Breast epithelium (tissue), 4 donors: Measurements from ENCODE around the gene CDX1. TPM values are rescaled to one million over a fixed set of nuclear protein-coding genes. Genes with fewer than 3 reads are reported as not detected.

Experiments used
- DNase-seq, 2 donors: peaks; one replicate each; pipeline ENCODE4 v3.0.0-alpha.2; 2019; ENCODE audit warnings: low spot score in 2 of 2
- H3K27ac ChIP-seq, 2 donors: fragments of 200-600 bp; sonication (generic) in 1 of 2; one replicate each; pipeline ENCODE4 v1.5.1; 2016 to 2019; ENCODE audit warnings: mild to moderate bottlenecking in 1 of 2
- H3K27me3 ChIP-seq, 2 donors: fragments of 200-600 bp; sonication (generic) in 1 of 2; one replicate each; pipeline versions ENCODE4 v1.5.1 to v1.6.0; 2017 to 2019; ENCODE audit warnings: control low read depth in 1 of 2, mild to moderate bottlenecking in 1 of 2
- H3K36me3 ChIP-seq: fragments of 200-600 bp; one replicate; pipeline ENCODE4 v1.5.1; 2019
- H3K4me1 ChIP-seq, 2 donors: fragments of 200-600 bp; sonication (generic); one replicate each; pipeline ENCODE4 v1.5.1; 2016 to 2019; ENCODE audit warnings: control low read depth in 1 of 2
- H3K4me3 ChIP-seq, 3 donors: fragments of 200-600 bp; sonication (generic); 1 replicate in 2 of 3; 2 replicates in 1 of 3; pipeline ENCODE4 v1.5.1; 2016 to 2019; ENCODE audit warnings: mild to moderate bottlenecking in 3 of 3, moderate library complexity in 2 of 3
- H3K9me3 ChIP-seq, 2 donors: fragments of 200-600 bp; sonication (generic) in 1 of 2; one replicate each; pipeline ENCODE4 v1.5.1; 2016 to 2019; ENCODE audit warnings: control low read depth in 1 of 2
- CTCF ChIP-seq, 3 donors: fragments of 450-650 bp; IDR thresholded peaks; one replicate each; pipeline ENCODE4 v1.5.1; 2016 to 2017; ENCODE audit warnings: antibody characterized with exemption in 3 of 3, mild to moderate bottlenecking in 3 of 3, moderate library complexity in 3 of 3
- POLR2A ChIP-seq: fragments of 450-650 bp; IDR thresholded peaks from one replicate; pipeline ENCODE4 v1.6.1; 2016; ENCODE audit warnings: antibody characterized with exemption, mild to moderate bottlenecking, moderate library complexity
- POLR2AphosphoS5 ChIP-seq, 3 donors: sonication (generic); formaldehyde crosslinking; IDR thresholded peaks; one replicate each; pipeline ENCODE4 v1.6.1; 2017; ENCODE audit warnings: antibody characterized with exemption in 3 of 3
- intact Hi-C: fragments of 100-400 bp; cut with DNase I; formaldehyde crosslinking; loops from one replicate; pipeline ENCODE4 v1.15.1; 2023; ENCODE audit warnings: low total_unique reads
- total RNA-seq, 3 donors: library from RNA; depleted of rRNA; stranded (reverse); fragments of >200 nt; gene quantifications; one replicate each; pipeline ENCODE4 v1.1.0, GENCODE V29; 2016

Gene CDX1
- total RNA-seq, 3 donors from 2014 or later = 1.3 TPM; not detected in 2

- Histone ChIP-seq H3K27ac (peak overlapping the region in 1 of 2 donors; percentile 5), H3K36me3 (no peaks in the 10 kb centered on the region), H3K27me3 (no peaks in the 10 kb centered on the region), H3K4me3 (no peak overlapping the region), H3K9me3 (no peaks in the 10 kb centered on the region), H3K4me1 (no peaks in the 10 kb centered on the region)
- TF ChIP-seq POLR2A (no peak), CTCF (IDR thresholded peaks at IDR 0.05) (no peak), POLR2AphosphoS5 (IDR thresholded peaks at IDR 0.05) (no peak)
- peak in 1 of 2 donors; percentile 43 for DNase-seq
- intact Hi-C loops = no loop called here
Observed at GRCh38 chr5:150120062-150120441, 46.5 kb upstream of the CDX1 start.

GRCh38 chr5:150120617-150121447 lies 45.7 kb upstream of the CDX1 start:
- no peaks in the 10 kb centered on the region for H3K36me3 ChIP-seq

GRCh38 chr5:150121448-150122157 lies 45.0 kb upstream of the CDX1 start:
- Histone ChIP-seq H3K27me3 (no peaks in the 10 kb centered on the region), H3K27ac (peak overlapping the region in 1 of 2 donors; percentile 48), H3K36me3 (no peaks in the 10 kb centered on the region), H3K4me3 (no peak overlapping the region), H3K9me3 (no peaks in the 10 kb centered on the region), H3K4me1 (no peaks in the 10 kb centered on the region)
- intact Hi-C loops = no loop called here
- peak in 1 of 2 donors; percentile 5 for DNase-seq
- no peak for TF ChIP-seq CTCF (IDR thresholded peaks at IDR 0.05)
- TF ChIP-seq POLR2A = no peak
- TF ChIP-seq POLR2AphosphoS5 (IDR thresholded peaks at IDR 0.05) = no peak

More at GRCh38 chr5:150120617-150121447, 45.7 kb upstream of the CDX1 start:
- no peaks in the 10 kb centered on the region for H3K27me3 ChIP-seq
- intact Hi-C loops = no loop called here
- H3K9me3 ChIP-seq = no peaks in the 10 kb centered on the region
- H3K4me1 ChIP-seq = no peaks in the 10 kb centered on the region
- H3K27ac ChIP-seq = peak overlapping the region in 1 of 2 donors; percentile 48
- H3K4me3 ChIP-seq = no peak overlapping the region
- peak in 1 of 2 donors; percentile 31 for DNase-seq
- TF ChIP-seq POLR2AphosphoS5 (IDR thresholded peaks at IDR 0.05) (no peak), CTCF (IDR thresholded peaks at IDR 0.05) (no peak), POLR2A (no peak)

GRCh38 chr5:150122158-150122510 lies 44.4 kb upstream of the CDX1 start:
- intact Hi-C loops = no loop called here
- Histone ChIP-seq H3K27ac (peak overlapping the region in 1 of 2 donors; percentile 48), H3K36me3 (no peaks in the 10 kb centered on the region), H3K4me3 (no peak overlapping the region), H3K27me3 (no peaks in the 10 kb centered on the region), H3K9me3 (no peaks in the 10 kb centered on the region), H3K4me1 (no peaks in the 10 kb centered on the region)
- TF ChIP-seq POLR2AphosphoS5 (IDR thresholded peaks at IDR 0.05) (no peak), POLR2A (no peak), CTCF (IDR thresholded peaks at IDR 0.05) (no peak)
- DNase-seq = no peak
